GM12864 (cell line): ENCODE results near the gene ARHGEF1.
A peak's percentile ranks its signal among the peaks of the same experiment; 100 is the strongest.

Experiments used
- DNase-seq: peaks from one replicate; pipeline ENCODE4 v3.0.0-alpha.2; 2011; ENCODE audit warnings: low read depth
- H3K4me3 ChIP-seq: 2 replicates; pipeline ENCODE4 v1.5.1; 2011; ENCODE audit warnings: mild to moderate bottlenecking, low read depth, low read length, control low read depth
- TF ChIP-seq, protein P1 (sequence below): IDR thresholded peaks from 2 replicates; pipeline ENCODE4 v1.5.1; 2011; ENCODE audit warnings: low read depth, mild to moderate bottlenecking, moderate library complexity, low read length, control low read depth, inconsistent platforms; ENCODE audit errors: missing control alignments

Gene ARHGEF1

DNA sequence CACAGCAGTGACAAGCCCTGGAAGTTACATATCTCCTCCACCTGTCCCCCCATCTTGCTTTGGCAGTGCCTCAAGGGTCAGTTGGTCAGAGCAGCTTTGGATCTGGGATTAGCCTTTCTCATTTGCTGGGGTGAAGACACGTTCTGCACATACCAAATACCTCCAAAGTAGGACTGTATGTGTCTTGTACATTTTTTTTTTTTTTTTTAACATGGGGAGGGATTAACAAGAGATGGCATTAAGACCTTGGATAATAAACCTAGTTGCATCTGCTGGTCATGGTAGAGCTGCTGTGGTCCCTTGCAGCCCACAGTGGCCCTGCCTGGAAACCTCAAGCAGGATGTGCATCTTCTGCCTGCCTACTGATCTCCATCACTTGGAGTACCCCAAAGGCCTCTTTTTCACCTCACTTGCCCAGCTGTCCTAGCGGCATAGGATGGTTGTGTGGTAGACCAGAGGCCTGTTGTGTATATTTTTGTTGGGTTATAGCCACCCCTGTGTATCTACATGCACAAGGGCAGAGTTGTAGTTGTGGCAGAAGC lies 20.5 kb upstream of the ARHGEF1 start:
- peak overlapping the region; percentile 68 for H3K4me3 ChIP-seq
- DNase-seq = no peak
- TF ChIP-seq, protein P1, sequence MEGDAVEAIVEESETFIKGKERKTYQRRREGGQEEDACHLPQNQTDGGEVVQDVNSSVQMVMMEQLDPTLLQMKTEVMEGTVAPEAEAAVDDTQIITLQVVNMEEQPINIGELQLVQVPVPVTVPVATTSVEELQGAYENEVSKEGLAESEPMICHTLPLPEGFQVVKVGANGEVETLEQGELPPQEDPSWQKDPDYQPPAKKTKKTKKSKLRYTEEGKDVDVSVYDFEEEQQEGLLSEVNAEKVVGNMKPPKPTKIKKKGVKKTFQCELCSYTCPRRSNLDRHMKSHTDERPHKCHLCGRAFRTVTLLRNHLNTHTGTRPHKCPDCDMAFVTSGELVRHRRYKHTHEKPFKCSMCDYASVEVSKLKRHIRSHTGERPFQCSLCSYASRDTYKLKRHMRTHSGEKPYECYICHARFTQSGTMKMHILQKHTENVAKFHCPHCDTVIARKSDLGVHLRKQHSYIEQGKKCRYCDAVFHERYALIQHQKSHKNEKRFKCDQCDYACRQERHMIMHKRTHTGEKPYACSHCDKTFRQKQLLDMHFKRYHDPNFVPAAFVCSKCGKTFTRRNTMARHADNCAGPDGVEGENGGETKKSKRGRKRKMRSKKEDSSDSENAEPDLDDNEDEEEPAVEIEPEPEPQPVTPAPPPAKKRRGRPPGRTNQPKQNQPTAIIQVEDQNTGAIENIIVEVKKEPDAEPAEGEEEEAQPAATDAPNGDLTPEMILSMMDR = no peak

DNA sequence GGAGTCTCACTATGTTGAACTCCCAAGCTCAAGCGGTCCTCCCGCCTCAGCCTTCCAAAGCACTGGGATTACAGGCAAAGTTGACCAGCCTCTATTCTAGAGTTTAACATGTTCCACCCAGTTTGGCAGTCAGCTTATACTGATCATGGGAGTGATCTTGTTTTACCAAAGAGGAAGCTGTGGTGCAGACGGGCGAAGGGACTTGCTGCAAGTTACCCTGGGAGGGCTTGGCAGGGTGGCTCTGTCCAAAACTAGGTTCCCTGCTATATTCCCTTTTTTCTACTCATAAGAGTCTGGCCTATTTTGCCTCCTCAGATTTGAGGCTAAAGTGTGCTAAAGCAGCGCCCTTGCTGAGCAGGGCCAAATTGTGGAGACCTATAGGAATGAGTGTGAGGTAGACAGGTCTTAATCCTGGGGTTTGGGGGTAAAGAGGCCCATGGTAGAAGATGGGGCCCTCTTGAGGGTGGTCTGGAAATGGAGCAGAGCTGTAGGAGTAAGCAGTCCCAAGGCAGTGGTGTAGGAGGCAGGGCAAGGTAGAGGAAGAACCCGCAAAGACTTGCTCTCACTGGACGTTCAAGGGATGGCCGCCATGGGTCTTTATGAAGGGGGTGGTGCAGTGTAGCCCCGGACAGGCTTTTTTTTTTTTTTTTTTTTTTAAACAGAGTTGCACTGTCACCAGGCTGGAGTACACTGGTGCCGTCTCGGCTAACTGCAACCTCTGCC lies 19.6 kb upstream of the ARHGEF1 start:
- peak overlapping the region; percentile 68 for H3K4me3 ChIP-seq
- TF ChIP-seq, protein P1 = no peak
- DNase-seq = no peak

DNA sequence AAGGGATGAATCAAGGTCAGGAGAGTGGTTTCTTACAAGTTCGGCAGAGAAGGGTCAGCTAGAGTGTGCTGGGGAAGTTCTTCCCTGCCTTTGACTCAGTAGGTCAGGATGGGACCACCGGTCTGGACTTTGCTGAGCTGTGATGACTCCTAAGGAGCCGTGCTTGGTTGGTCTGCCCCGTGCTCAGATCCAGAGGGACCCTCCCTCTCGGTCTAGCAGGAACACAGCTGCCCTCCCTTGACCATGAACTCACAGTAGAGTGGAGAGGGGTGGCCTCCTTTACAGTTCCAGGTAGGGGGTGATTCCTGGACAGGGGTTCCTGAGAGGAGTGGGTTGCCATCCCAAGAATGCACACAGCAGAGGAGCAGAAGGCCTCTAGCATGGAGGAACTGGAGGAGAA lies 18.6 kb upstream of the ARHGEF1 start:
- DNase-seq = no peak
- peak overlapping the region; percentile 5 for H3K4me3 ChIP-seq
- TF ChIP-seq, protein P1 = no peak

DNA sequence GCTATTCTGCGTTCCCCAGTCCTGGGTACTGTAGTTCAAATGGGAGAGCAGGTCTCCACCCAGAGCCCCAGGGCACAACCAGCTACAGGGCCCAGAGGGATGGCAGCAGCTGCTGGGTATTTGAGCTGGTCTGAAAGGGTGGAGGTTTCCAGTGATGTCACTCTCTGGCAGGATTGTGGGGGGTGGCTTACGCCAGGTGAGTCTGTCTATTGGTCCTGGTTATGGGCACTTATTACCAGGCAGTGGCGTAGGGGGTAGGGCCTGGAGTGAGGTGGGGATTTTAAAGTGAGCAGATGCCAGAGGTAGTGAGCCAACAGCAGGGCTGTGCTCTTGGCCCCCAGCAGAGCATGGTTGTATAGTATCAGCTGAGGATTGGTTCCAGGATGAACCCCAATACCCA lies 16.7 kb upstream of the ARHGEF1 start:
- DNase-seq = no peak
- TF ChIP-seq, protein P1 = no peak

DNA sequence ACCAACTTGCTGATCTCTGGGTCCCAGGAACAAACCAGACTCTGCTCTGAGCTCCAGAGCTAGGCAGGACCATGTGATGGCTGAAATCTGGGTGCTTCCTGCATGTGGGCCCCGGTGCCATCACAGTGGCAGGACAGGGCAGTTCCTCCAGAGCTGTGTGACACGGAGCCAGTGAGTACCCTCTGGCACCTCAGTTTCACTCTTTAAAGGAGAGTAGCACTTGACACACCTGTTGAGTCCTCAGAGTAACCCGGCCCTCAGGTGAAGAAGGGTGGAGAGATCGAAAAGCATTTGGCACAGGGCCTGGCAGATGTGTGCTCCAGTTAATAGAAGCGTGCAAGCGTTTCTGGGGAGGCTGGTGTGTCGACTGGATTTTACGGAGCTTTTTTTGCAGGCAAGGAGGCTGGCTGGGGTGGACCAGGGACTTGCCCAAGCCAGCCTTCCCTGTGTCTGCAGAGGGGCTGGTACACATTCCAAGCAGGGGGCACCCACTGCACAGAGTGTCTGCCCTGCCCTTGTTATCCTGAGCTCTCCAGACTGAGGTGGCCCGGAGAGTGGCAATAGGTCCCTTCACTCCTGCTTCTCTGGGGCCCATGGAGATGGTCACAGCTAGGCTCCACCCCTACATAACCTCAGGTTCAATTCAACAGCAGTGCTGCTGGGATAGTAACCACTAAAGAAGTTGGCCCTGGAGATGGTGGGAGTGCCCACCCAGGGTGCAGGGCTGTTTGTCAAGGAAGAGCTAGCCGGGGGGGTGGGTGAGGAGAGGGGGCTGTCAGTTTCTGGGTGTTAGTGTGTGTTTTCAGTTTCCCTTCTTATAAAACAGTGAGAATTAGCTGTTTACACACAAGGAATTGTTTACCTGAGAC lies 14.6 kb upstream of the ARHGEF1 start:
- TF ChIP-seq, protein P1 = no peak
- no peak overlapping the region for H3K4me3 ChIP-seq
- no peak for DNase-seq

More for the DNA sequence above, 16.7 kb upstream of the ARHGEF1 start:
- no peak overlapping the region; the same call in 1 of the 2 replicates for H3K4me3 ChIP-seq

DNA sequence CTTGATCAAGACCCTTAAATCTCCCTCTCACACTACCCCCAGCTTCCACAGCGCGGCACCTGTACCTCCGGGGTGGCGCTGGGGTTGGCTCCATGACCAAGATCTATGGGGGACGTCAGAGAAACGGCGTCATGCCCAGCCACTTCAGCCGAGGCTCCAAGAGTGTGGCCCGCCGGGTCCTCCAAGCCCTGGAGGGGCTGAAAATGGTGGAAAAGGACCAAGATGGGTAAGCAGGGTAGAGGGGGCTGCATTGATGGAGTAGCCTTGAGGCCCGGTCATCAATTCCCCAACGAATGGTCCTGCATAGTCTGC lies 14.0 kb upstream of the ARHGEF1 start:
- H3K4me3 ChIP-seq = no peak overlapping the region
- TF ChIP-seq, protein P1 = no peak
- DNase-seq = no peak
